AG09309 (cell line): ENCODE measurements around the gene NKX6-2.

Experiments used
- DNase-seq: peaks from one replicate; pipeline ENCODE4 v3.0.0-alpha.2; 2010; ENCODE audit warnings: low read depth
- H3K4me3 ChIP-seq: 2 replicates; pipeline ENCODE4 v1.5.1; 2011; ENCODE audit warnings: mild to moderate bottlenecking, low read depth, low read length, moderate library complexity; ENCODE audit not compliant: control insufficient read depth
- TF ChIP-seq, protein P1 (sequence below): IDR thresholded peaks from 2 replicates; pipeline ENCODE4 v1.5.1; 2011; ENCODE audit warnings: mild to moderate bottlenecking, low read depth, low read length, inconsistent platforms; ENCODE audit not compliant: insufficient read depth, control insufficient read depth; ENCODE audit errors: missing control alignments

NKX6-2 gene

GRCh38 chr10:132762267-132762666 is 23.7 kb downstream of the NKX6-2 start:
- DNase-seq, result no peak
- TF ChIP-seq, protein P1, sequence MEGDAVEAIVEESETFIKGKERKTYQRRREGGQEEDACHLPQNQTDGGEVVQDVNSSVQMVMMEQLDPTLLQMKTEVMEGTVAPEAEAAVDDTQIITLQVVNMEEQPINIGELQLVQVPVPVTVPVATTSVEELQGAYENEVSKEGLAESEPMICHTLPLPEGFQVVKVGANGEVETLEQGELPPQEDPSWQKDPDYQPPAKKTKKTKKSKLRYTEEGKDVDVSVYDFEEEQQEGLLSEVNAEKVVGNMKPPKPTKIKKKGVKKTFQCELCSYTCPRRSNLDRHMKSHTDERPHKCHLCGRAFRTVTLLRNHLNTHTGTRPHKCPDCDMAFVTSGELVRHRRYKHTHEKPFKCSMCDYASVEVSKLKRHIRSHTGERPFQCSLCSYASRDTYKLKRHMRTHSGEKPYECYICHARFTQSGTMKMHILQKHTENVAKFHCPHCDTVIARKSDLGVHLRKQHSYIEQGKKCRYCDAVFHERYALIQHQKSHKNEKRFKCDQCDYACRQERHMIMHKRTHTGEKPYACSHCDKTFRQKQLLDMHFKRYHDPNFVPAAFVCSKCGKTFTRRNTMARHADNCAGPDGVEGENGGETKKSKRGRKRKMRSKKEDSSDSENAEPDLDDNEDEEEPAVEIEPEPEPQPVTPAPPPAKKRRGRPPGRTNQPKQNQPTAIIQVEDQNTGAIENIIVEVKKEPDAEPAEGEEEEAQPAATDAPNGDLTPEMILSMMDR, result no peak
- no peak overlapping the region for H3K4me3 ChIP-seq

DNA sequence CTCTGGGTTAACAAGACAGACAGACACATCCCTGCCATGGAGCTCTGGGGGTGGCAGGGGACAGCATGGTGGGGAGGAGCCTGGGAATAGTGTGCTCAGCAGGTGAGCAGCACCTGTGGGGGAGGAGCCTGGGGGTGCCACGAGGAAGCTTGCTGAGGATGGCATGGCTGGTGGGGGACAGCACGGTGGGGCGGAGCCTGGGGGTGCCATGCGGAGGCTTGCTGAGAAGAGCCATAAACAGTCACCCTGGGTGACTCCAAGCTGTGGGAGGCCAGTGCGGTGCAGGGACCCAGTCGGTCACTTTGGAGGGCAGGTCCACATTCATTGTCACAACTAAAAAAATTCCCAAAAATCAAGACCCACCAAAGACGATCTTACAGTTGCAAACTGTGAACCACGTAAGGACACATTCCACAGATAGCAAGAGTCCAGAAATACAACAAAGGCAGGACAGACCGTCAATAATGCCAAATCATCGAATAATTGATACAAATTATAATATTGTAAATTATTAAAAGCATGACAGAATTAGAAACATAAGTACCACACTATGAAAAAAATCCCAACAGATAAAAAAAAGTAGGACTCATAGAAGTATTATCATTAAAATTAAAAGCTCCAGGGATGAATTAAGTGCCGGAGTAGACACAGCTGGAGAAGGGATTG is 24.4 kb downstream of the NKX6-2 start:
- DNase-seq, result no peak
- TF ChIP-seq, protein P1, result no peak
- H3K4me3 ChIP-seq, result no peak overlapping the region

- no peak for DNase-seq
- H3K4me3 ChIP-seq, result no peak overlapping the region
- TF ChIP-seq, protein P1, result no peak
Observed at GRCh38 chr10:132758865-132759264, 27.1 kb downstream of the NKX6-2 start.

DNA sequence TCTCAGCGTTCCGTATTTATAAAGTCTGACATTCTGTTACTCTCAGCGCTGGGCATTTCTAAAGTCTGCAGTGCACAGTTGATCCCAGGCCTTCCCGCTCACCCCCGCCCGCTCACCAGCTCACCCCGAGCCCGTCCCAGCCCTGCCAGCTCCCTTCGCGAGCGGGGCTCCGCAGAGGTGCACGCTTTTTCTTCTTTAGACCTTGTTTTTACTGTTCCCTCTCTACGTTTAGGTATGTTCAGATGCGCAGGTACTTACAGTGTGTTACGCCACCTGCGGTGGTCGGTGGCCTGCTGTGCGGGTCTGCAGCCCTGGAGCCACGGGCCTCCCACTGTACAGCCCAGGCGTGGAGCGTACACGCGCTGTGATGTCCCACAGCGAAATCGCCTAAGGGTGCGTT is 28.8 kb downstream of the NKX6-2 start:
- DNase-seq, result no peak
- TF ChIP-seq, protein P1, result no peak
- no peak overlapping the region for H3K4me3 ChIP-seq

DNA sequence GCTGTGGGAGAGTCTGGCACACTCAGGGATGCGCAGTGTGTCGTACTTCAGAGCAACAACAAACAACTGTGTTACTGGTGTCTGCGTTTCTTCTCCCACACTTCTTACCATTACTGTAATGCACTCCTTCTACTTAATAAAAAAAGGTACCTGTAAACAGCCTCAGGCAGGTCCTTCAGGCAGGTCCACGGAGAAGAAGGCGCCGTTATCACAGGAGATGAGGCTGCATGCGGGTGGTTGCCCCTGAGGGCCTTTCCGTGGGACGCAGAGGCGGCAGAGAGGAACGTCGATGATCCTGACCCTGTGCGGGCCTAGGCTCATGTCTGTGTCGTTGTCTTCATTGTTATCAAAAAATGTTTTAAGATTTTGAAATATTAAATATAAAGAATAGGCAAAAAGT is 29.4 kb downstream of the NKX6-2 start:
- TF ChIP-seq, protein P1, result no peak
- H3K4me3 ChIP-seq, result no peak overlapping the region
- no peak for DNase-seq

GRCh38 chr10:132755166-132755711 is 30.7 kb downstream of the NKX6-2 start:
- no peak overlapping the region for H3K4me3 ChIP-seq
- TF ChIP-seq, protein P1, result no peak
- DNase-seq, result no peak
